OCI-LY1 (cell line): ENCODE measurements around the gene CIAO2A.

Experiments used
- H2AFZ ChIP-seq: fragments of 200-600 bp; sonication (generic), shearing (Covaris generic); 2 replicates; pipeline ENCODE4 v1.6.0; 2014; ENCODE audit warnings: antibody characterized with exemption, mild to moderate bottlenecking, low read length
- H3F3A ChIP-seq: fragments of 200-600 bp; sonication (generic), shearing (Covaris generic); 2 replicates; pipeline ENCODE4 v1.6.0; 2014; ENCODE audit warnings: mild to moderate bottlenecking, antibody characterized with exemption, low read length, moderate library complexity; ENCODE audit not compliant: insufficient read depth
- H3K27ac ChIP-seq: fragments of 200-600 bp; sonication (generic); 2 replicates; pipeline ENCODE4 v1.5.1; 2014; ENCODE audit warnings: low read length, mixed run types, mild to moderate bottlenecking, low read depth; ENCODE audit not compliant: poor library complexity, severe bottlenecking
- H3K27me3 ChIP-seq: fragments of 200-600 bp; sonication (generic); 2 replicates; pipeline ENCODE4 v1.6.0; 2014; ENCODE audit warnings: antibody characterized with exemption, mild to moderate bottlenecking, low read length, moderate library complexity; ENCODE audit not compliant: insufficient read depth
- H3K36me3 ChIP-seq: fragments of 200-600 bp; sonication (generic); 2 replicates; pipeline ENCODE4 v1.6.1; 2014; ENCODE audit warnings: mild to moderate bottlenecking, antibody characterized with exemption, low read length, moderate library complexity, mixed read lengths; ENCODE audit not compliant: insufficient read depth
- H3K4me1 ChIP-seq: fragments of 200-600 bp; sonication (generic); 2 replicates; pipeline ENCODE4 v1.5.1; 2014; ENCODE audit warnings: mild to moderate bottlenecking, low read length, moderate library complexity; ENCODE audit not compliant: insufficient read depth, severe bottlenecking
- H3K4me2 ChIP-seq: fragments of 200-600 bp; sonication (generic), shearing (Covaris generic); 2 replicates; pipeline ENCODE4 v1.6.1; 2014; ENCODE audit warnings: low read length
- H3K4me3 ChIP-seq: fragments of 200-600 bp; sonication (generic); 2 replicates; pipeline ENCODE4 v1.5.1; 2014; ENCODE audit warnings: low read length, low read depth, mild to moderate bottlenecking, mixed read lengths; ENCODE audit not compliant: poor library complexity, severe bottlenecking
- H3K79me2 ChIP-seq: fragments of 200-600 bp; shearing (Covaris generic); 2 replicates; pipeline ENCODE4 v1.6.1; 2016; ENCODE audit warnings: mixed run types, low read length, mixed read lengths; ENCODE audit not compliant: insufficient read depth
- H3K9ac ChIP-seq: fragments of 200-600 bp; sonication (generic), shearing (Covaris generic); 2 replicates; pipeline ENCODE4 v1.6.1; 2014; ENCODE audit warnings: mild to moderate bottlenecking, low read length, mixed read lengths
- H3K9me2 ChIP-seq: fragments of 200-600 bp; sonication (generic), shearing (Covaris generic); 2 replicates; pipeline ENCODE4 v1.6.1; 2014; ENCODE audit warnings: low read depth, mild to moderate bottlenecking, low read length, mixed read lengths
- H3K9me3 ChIP-seq: fragments of 200-600 bp; shearing (Covaris generic); 2 replicates; pipeline ENCODE4 v1.6.1; 2014; ENCODE audit warnings: low read length, mixed read lengths
- H4K20me1 ChIP-seq: fragments of 200-600 bp; sonication (generic), shearing (Covaris generic); 2 replicates; pipeline ENCODE4 v1.6.0; 2016; ENCODE audit warnings: mild to moderate bottlenecking, low read length; ENCODE audit not compliant: insufficient read depth
- EZH2 ChIP-seq: fragments of 200-600 bp; sonication (generic), shearing (Covaris generic); IDR thresholded peaks from 2 replicates; pipeline ENCODE4 v1.8.0; 2017; ENCODE audit warnings: borderline replicate concordance, mixed run types, mild to moderate bottlenecking, antibody characterized with exemption, low read length, moderate library complexity, mixed read lengths
- TF ChIP-seq, protein P1 (sequence below): fragments of 200-600 bp; sonication (generic), shearing (Covaris generic); IDR thresholded peaks from 2 replicates; pipeline ENCODE4 v1.5.1; 2017; ENCODE audit warnings: mild to moderate bottlenecking, antibody characterized with exemption, low read length, moderate library complexity, mixed read lengths

CIAO2A gene

DNA sequence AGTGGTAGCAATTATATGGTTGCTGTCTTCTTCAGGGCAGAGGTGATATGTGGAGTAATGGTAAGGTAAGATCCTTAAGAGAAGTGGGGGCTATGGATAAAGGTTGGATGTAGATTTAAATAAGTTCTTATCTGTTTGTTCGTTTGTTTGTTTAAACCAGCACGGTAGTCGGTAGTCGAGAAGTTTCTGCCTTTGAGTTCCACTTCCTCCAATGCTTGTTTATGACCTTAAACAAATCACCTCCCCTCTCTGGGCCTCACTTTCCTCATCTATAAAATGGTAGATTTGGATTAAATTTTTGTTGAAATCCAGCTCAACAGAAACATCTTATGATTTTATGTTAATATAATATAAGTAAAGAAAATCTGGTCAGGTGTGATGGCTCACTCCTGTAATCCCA is 59.1 kb downstream of the CIAO2A start:
- Histone ChIP-seq H3K4me1 (peaks cover 25% of the 10 kb centered on the region), H3K9ac (no peak overlapping the region; the same call in 1 of the 2 replicates), H3K27me3 (no peaks in the 10 kb centered on the region), H3K4me2 (peak overlapping the region; percentile 30; the same call in 1 of the 2 replicates), H2AFZ (0 out of 2 replicates have a peak overlapping the region, but pooled peaks have one; percentile 27), H4K20me1 (no peaks in the 10 kb centered on the region), H3K79me2 (no peaks in the 10 kb centered on the region), H3K9me3 (no peaks in the 10 kb centered on the region), H3K9me2 (no peaks in the 10 kb centered on the region), H3K27ac (peak overlapping the region; percentile 41), H3K4me3 (no peak overlapping the region), H3K36me3 (peaks cover 17% of the 10 kb centered on the region; the same call in 1 of the 2 replicates), H3F3A (no peaks in the 10 kb centered on the region)
- no peak for TF ChIP-seq EZH2
- TF ChIP-seq, protein P1, sequence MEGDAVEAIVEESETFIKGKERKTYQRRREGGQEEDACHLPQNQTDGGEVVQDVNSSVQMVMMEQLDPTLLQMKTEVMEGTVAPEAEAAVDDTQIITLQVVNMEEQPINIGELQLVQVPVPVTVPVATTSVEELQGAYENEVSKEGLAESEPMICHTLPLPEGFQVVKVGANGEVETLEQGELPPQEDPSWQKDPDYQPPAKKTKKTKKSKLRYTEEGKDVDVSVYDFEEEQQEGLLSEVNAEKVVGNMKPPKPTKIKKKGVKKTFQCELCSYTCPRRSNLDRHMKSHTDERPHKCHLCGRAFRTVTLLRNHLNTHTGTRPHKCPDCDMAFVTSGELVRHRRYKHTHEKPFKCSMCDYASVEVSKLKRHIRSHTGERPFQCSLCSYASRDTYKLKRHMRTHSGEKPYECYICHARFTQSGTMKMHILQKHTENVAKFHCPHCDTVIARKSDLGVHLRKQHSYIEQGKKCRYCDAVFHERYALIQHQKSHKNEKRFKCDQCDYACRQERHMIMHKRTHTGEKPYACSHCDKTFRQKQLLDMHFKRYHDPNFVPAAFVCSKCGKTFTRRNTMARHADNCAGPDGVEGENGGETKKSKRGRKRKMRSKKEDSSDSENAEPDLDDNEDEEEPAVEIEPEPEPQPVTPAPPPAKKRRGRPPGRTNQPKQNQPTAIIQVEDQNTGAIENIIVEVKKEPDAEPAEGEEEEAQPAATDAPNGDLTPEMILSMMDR, result no peak

DNA sequence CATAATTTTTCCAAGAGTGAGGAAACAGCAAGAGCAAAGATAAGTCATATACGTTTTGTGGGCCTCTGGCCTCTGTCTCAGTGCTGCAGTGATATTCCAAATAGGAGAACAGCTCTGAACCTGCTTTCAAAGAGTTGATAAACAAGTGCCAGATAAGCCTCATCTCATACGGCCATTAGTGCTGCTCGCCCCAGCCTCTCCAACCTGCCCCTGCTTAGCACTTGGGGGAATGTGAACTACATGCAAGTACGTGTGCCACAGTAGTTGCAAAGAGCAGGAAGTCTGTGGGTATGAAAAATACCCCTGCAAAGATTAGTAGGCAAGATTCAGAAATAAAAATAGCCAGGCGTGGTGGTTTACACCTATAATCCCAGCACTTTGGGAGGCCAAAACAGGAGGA is 61.3 kb downstream of the CIAO2A start:
- H3K4me2 ChIP-seq, result no peak overlapping the region
- H3K27ac ChIP-seq, result no peak overlapping the region
- H3K9me2 ChIP-seq, result no peaks in the 10 kb centered on the region
- no peak overlapping the region for H3K4me3 ChIP-seq
- no peak overlapping the region for H2AFZ ChIP-seq
- TF ChIP-seq, protein P1, result no peak
- no peak for TF ChIP-seq EZH2
- H3K36me3 ChIP-seq, result peaks cover 9% of the 10 kb centered on the region; the same call in 1 of the 2 replicates
- H3K9me3 ChIP-seq, result no peaks in the 10 kb centered on the region
- peaks cover 29% of the 10 kb centered on the region for H3K4me1 ChIP-seq
- H3F3A ChIP-seq, result no peaks in the 10 kb centered on the region
- no peaks in the 10 kb centered on the region for H4K20me1 ChIP-seq
- H3K79me2 ChIP-seq, result no peaks in the 10 kb centered on the region
- H3K27me3 ChIP-seq, result no peaks in the 10 kb centered on the region
- no peak overlapping the region for H3K9ac ChIP-seq

DNA sequence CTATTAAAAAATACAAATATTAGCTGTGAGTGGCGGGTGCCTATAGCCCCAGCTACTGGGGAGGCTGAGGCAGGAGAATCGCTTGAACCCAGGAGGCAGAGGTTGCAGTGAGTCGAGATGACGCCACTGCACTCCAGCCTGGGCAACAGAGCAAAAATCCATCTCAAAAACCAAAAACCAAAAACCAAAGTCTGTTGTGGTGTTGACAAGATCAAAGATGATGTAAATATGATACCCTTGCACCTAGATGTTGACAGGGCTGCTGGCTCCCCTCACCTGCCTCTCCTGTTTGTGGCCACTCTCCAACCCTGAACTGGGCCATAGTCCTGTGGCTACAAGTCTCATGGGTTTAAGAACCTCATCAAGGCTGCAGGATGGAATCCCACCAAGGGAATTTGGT is 63.5 kb downstream of the CIAO2A start:
- Histone ChIP-seq H3K4me3 (no peak overlapping the region), H3K79me2 (no peaks in the 10 kb centered on the region), H3K4me1 (peaks cover 30% of the 10 kb centered on the region), H4K20me1 (no peaks in the 10 kb centered on the region), H3K27me3 (no peaks in the 10 kb centered on the region), H3K9ac (no peak overlapping the region), H3F3A (no peaks in the 10 kb centered on the region), H3K27ac (no peak overlapping the region), H3K9me3 (no peaks in the 10 kb centered on the region), H3K4me2 (no peak overlapping the region), H3K9me2 (no peaks in the 10 kb centered on the region), H3K36me3 (peaks cover 6% of the 10 kb centered on the region; the same call in 1 of the 2 replicates), H2AFZ (no peak overlapping the region)
- TF ChIP-seq, protein P1, result no peak
- TF ChIP-seq EZH2, result no peak
